H1 (cell line): ENCODE results near the gene KDM6A. TPM values are rescaled to one million over a fixed set of nuclear protein-coding genes. Genes with fewer than 3 reads are reported as not detected.

Experiments used
- CTCF ChIA-PET: fragments of 300-600 bp; sonication (Branson Sonifier 250); formaldehyde crosslinking; loops from one replicate; lab custom pipeline; 2021; ENCODE audit not compliant: partially characterized antibody; lab: Charles Lee
- POLR2A ChIA-PET: fragments of 300-600 bp; sonication (Branson Sonifier 250); formaldehyde crosslinking; loops from one replicate; lab custom pipeline; 2021; ENCODE audit warnings: inconsistent platforms; ENCODE audit not compliant: partially characterized antibody; lab: Charles Lee
- DNase-seq, 2 experiments: peaks; one replicate each; pipeline versions ENCODE4 v3.0.0 to v3.0.0-alpha.2; 2010 to 2022; ENCODE audit warnings: low spot score in 2 of 2, low read depth in 1 of 2, mixed read lengths in 1 of 2
- FAIRE-seq: peaks from 2 replicates; lab custom pipeline; 2011; peaks lifted over from hg19 to GRCh38; lab: Jason Lieb, UNC
- H2AFZ ChIP-seq: 2 replicates; pipeline ENCODE4 v1.8.1; 2012; ENCODE audit warnings: low read length, inconsistent platforms
- H2AK5ac ChIP-seq: 2 replicates; pipeline ENCODE4 v1.6.1; 2013; ENCODE audit warnings: low read depth, low read length
- H2BK120ac ChIP-seq: replicated peaks from 2 replicates; pipeline ENCODE3; 2013; ENCODE audit warnings: low read depth, low read length, inconsistent platforms
- H2BK12ac ChIP-seq: 2 replicates; pipeline ENCODE4 v1.6.1; 2013; ENCODE audit warnings: low read depth, low read length
- H2BK15ac ChIP-seq: 2 replicates; pipeline ENCODE4 v1.6.1; 2013; ENCODE audit warnings: low read length
- H2BK20ac ChIP-seq: 2 replicates; pipeline ENCODE4 v1.6.1; 2013; ENCODE audit warnings: low read length
- H2BK5ac ChIP-seq: 2 replicates; pipeline ENCODE4 v1.6.1; 2013; ENCODE audit warnings: low read depth, low read length
- H3K14ac ChIP-seq: 2 replicates; pipeline ENCODE4 v1.6.1; 2013; ENCODE audit warnings: inconsistent platforms; ENCODE audit not compliant: insufficient read length
- H3K18ac ChIP-seq: 2 replicates; pipeline ENCODE4 v1.6.1; 2013; ENCODE audit warnings: low read length; ENCODE audit errors: extremely low read depth
- H3K23ac ChIP-seq: 2 replicates; pipeline ENCODE4 v1.6.1; 2013; ENCODE audit warnings: inconsistent platforms; ENCODE audit not compliant: insufficient read length
- H3K23me2 ChIP-seq: 2 replicates; pipeline ENCODE4 v1.6.1; 2013; ENCODE audit warnings: low read depth, low read length
- H3K27ac ChIP-seq: 2 replicates; pipeline ENCODE4 v1.6.1; 2011; ENCODE audit warnings: low read depth, low read length, inconsistent platforms
- H3K27me3 ChIP-seq, 4 experiments: replicated peaks in 1 of 4; 1 replicate in 1 of 4; 2 replicates in 3 of 4; pipeline versions ENCODE4 v1.6.1 to v1.8.1; 2011 to 2013; ENCODE audit warnings: low read length in 3 of 4, mild to moderate bottlenecking in 3 of 4, inconsistent platforms in 2 of 4, mixed read lengths in 2 of 4, moderate library complexity in 1 of 4; ENCODE audit not compliant: control insufficient read depth in 3 of 4, insufficient read depth in 3 of 4; ENCODE audit errors: extremely low read depth in 1 of 4
- H3K36me3 ChIP-seq, 4 experiments: 2 replicates each; pipeline versions ENCODE4 v1.6.1 to v1.8.1; 2011 to 2013; ENCODE audit warnings: mild to moderate bottlenecking in 4 of 4, low read length in 3 of 4, moderate library complexity in 2 of 4, control low read depth in 1 of 4, inconsistent platforms in 1 of 4; ENCODE audit not compliant: insufficient read depth in 4 of 4, control insufficient read depth in 2 of 4
- H3K4ac ChIP-seq: replicated peaks from 2 replicates; pipeline ENCODE3; 2013; ENCODE audit warnings: low read length, low read depth, mixed read lengths, inconsistent platforms; ENCODE audit not compliant: insufficient read length
- H3K4me1 ChIP-seq, 4 experiments: replicated peaks in 1 of 4; 1 replicate in 1 of 4; 2 replicates in 3 of 4; pipeline versions ENCODE4 v1.6.1 to v1.8.1; 2011 to 2013; ENCODE audit warnings: low read length in 3 of 4, inconsistent platforms in 2 of 4, mixed read lengths in 1 of 4; ENCODE audit not compliant: insufficient read depth in 4 of 4, control insufficient read depth in 3 of 4
- H3K4me2 ChIP-seq, 2 experiments: 2 replicates each; pipeline versions ENCODE4 v1.6.1 to v1.8.1; 2011 to 2013; ENCODE audit warnings: low read depth in 2 of 2, low read length in 2 of 2, control low read depth in 1 of 2, inconsistent platforms in 1 of 2, mild to moderate bottlenecking in 1 of 2; ENCODE audit not compliant: insufficient read depth in 1 of 2
- H3K4me3 ChIP-seq, 4 experiments: fragments of 200-600, 300-600 bp in 1 of 4; sonication (generic), shearing (Covaris generic), sonication (Bioruptor Twin) in 1 of 4; 2 replicates each; pipeline versions ENCODE4 v1.5.1 to v1.8.1; 2011 to 2016; ENCODE audit warnings: low read length in 4 of 4, low read depth in 3 of 4, control low read depth in 2 of 4, inconsistent platforms in 2 of 4, mild to moderate bottlenecking in 2 of 4, mixed read lengths in 1 of 4, moderate library complexity in 1 of 4; ENCODE audit not compliant: insufficient read depth in 2 of 4; ENCODE audit errors: extremely low read depth in 1 of 4
- H3K56ac ChIP-seq: replicated peaks from 2 replicates; pipeline ENCODE3; 2013; ENCODE audit warnings: low read depth, mild to moderate bottlenecking, mixed read lengths, low read length, inconsistent platforms; ENCODE audit not compliant: insufficient read length
- H3K79me1 ChIP-seq: 2 replicates; pipeline ENCODE4 v1.6.1; 2013; ENCODE audit warnings: low read depth, low read length, control low read depth
- H3K79me2 ChIP-seq, 2 experiments: 2 replicates each; pipeline versions ENCODE4 v1.6.1 to v1.8.1; 2012 to 2013; ENCODE audit warnings: low read length in 2 of 2, mild to moderate bottlenecking in 2 of 2, inconsistent platforms in 1 of 2; ENCODE audit not compliant: insufficient read depth in 2 of 2, control insufficient read depth in 1 of 2
- H3K9ac ChIP-seq, 4 experiments: replicated peaks in 1 of 4; 1 replicate in 1 of 4; 2 replicates in 3 of 4; pipeline versions ENCODE4 v1.6.1 to v1.8.1; 2011 to 2013; ENCODE audit warnings: low read depth in 3 of 4, low read length in 3 of 4, control low read depth in 2 of 4, mild to moderate bottlenecking in 2 of 4, moderate library complexity in 2 of 4, inconsistent platforms in 1 of 4; ENCODE audit errors: extremely low read depth in 1 of 4
- H3K9me3 ChIP-seq, 2 experiments: 2 replicates each; pipeline versions ENCODE4 v1.6.1 to v1.8.1; 2012 to 2013; ENCODE audit warnings: mild to moderate bottlenecking in 2 of 2, moderate library complexity in 2 of 2, control low read depth in 1 of 2, inconsistent platforms in 1 of 2, low read depth in 1 of 2, low read length in 1 of 2, mixed read lengths in 1 of 2; ENCODE audit not compliant: insufficient read depth in 2 of 2
- H4K20me1 ChIP-seq, 2 experiments: replicated peaks in 1 of 2; 2 replicates each; pipeline versions ENCODE3 to v1.8.1; 2011 to 2013; ENCODE audit warnings: inconsistent platforms in 2 of 2, low read length in 2 of 2, mild to moderate bottlenecking in 1 of 2; ENCODE audit not compliant: insufficient read depth in 2 of 2, control insufficient read depth in 1 of 2
- H4K5ac ChIP-seq: 2 replicates; pipeline ENCODE4 v1.6.1; 2013; ENCODE audit warnings: low read length, low read depth, mixed read lengths, inconsistent platforms; ENCODE audit not compliant: insufficient read length
- H4K8ac ChIP-seq: 2 replicates; pipeline ENCODE4 v1.8.0; 2013; ENCODE audit warnings: mild to moderate bottlenecking, moderate library complexity, low read length, inconsistent platforms; ENCODE audit not compliant: insufficient read depth; ENCODE audit errors: extremely low read depth
- H4K91ac ChIP-seq: replicated peaks from 2 replicates; pipeline ENCODE3; 2013; ENCODE audit warnings: low read length, mixed read lengths, inconsistent platforms; ENCODE audit not compliant: insufficient read length
- MAFK ChIP-seq: IDR thresholded peaks from 2 replicates; pipeline ENCODE4 v1.6.1; 2012; ENCODE audit warnings: low read depth, mild to moderate bottlenecking, improper control_type of control experiment, low read length
- POU5F1 ChIP-seq: IDR thresholded peaks from 2 replicates; pipeline ENCODE4 v1.6.1; 2011; ENCODE audit warnings: low read depth, mild to moderate bottlenecking, low read length, moderate library complexity
- ZNF274 ChIP-seq: IDR thresholded peaks from 2 replicates; pipeline ENCODE4 v1.7.0; 2012; ENCODE audit warnings: low read length, borderline replicate concordance; ENCODE audit errors: extremely low read depth
- WGBS, 2 experiments: shearing (Covaris generic) in 1 of 2; methylation state at CpG; one replicate each; pipeline versions ENCODE4 v1.1.6 to v1.1.7; 2013 to 2015; ENCODE audit warnings: low lambda C conversion rate in 2 of 2, mixed read lengths in 2 of 2, inconsistent platforms in 1 of 2, low coverage in 1 of 2, missing lambda C conversion rate in 1 of 2; ENCODE audit not compliant: insufficient replicate concordance in 2 of 2, insufficient coverage in 1 of 2, insufficient read length in 1 of 2; ENCODE audit errors: extremely low coverage in 1 of 2, missing lambda C conversion rate in 1 of 2; 5-methylcytosine and 5-hydroxymethylcytosine counted together
- polyA plus RNA-seq, 7 experiments: library from polyadenylated mRNA; depleted of rRNA in 3 of 7; stranded (reverse) in 5 of 7; unstranded in 2 of 7; fragments of >200 nt in 5 of 7; fragments of 200-250 nt in 2 of 7; gene quantifications; 1 replicate in 5 of 7; 2 replicates in 1 of 7; 4 replicates in 1 of 7; pipeline versions ENCODE4 v1.2.1 to v1.2.3, GENCODE V29; 2011 to 2013; ENCODE audit warnings: missing spikeins in 2 of 7, mixed read lengths in 2 of 7
- total RNA-seq: library from RNA; stranded (reverse); fragmentation: NEBNext Ultra II Directional; extraction: Animal tissue kit (Norgen Biotek cat#: 25700); gene quantifications from 2 replicates; pipeline ENCODE4 v1.2.1, GENCODE V29; 2021

Gene KDM6A
- total and polyA plus RNA-seq, 2 of the 8 experiments (the other 6 are each of a cell fraction or from before 2014, with no cell fraction given): 43.5 to 58.4 TPM

GRCh38 chrX:44903107-44903506, 30.1 kb downstream of the KDM6A start:
- FAIRE-seq: no peak
- TF ChIP-seq MAFK: no peak
- no peak for TF ChIP-seq ZNF274
- TF ChIP-seq POU5F1: no peak

More at GRCh38 chrX:44903107-44903506, 30.1 kb downstream of the KDM6A start:
- Histone ChIP-seq H3K23ac (no peak overlapping the region), H3K27ac (no peak overlapping the region), H3K4me2 (no peak overlapping the region; a peak in 1 of 4 replicates), H2BK120ac (no peak overlapping the region), H4K8ac (no peak overlapping the region), H3K4ac (no peak overlapping the region), H3K9ac (no peak overlapping the region), H4K91ac (no peak overlapping the region), H3K23me2 (no peaks in the 10 kb centered on the region), H3K36me3 (no peaks in the 10 kb centered on the region), H4K20me1 (peaks cover 0 to 6% of the 10 kb centered on the region in 2 experiments), H3K18ac (no peak overlapping the region), H3K4me3 (no peak overlapping the region), H3K14ac (no peak overlapping the region), H3K79me1 (no peaks in the 10 kb centered on the region), H2BK20ac (no peak overlapping the region), H4K5ac (no peak overlapping the region), H2AK5ac (no peak overlapping the region), H3K56ac (no peak overlapping the region), H3K4me1 (peaks cover 0 to 9% (median 4%) of the 10 kb centered on the region in 4 experiments; a peak in 3 of 7 replicates), H3K9me3 (no peaks in the 10 kb centered on the region), H3K79me2 (peaks cover 10 to 100% of the 10 kb centered on the region in 2 experiments; a peak in 3 of 4 replicates), H2BK5ac (no peak overlapping the region), H2BK15ac (no peak overlapping the region), H3K27me3 (no peaks in the 10 kb centered on the region), H2AFZ (no peak overlapping the region), H2BK12ac (no peak overlapping the region)
- ChIA-PET POLR2A (no interaction called here), CTCF (no interaction called here)
- WGBS, 2 experiments: 87% methylated on average over 3 of the region's 4 CpGs; no CpG with 5 or more reads in 1 of the 2 experiments
- no peak for DNase-seq
